Measurements from ENCODE around the gene CRYAA.
"Not testable (repeated sequence)": the region's sequence is repeated elsewhere in the genome, so short reads cannot be mapped to it uniquely, and the experiment has no call there.

GRCh38 chr21:43172812-43173211 lies 4.0 kb downstream of the CRYAA start:
- TF ChIP-seq, protein P1, sequence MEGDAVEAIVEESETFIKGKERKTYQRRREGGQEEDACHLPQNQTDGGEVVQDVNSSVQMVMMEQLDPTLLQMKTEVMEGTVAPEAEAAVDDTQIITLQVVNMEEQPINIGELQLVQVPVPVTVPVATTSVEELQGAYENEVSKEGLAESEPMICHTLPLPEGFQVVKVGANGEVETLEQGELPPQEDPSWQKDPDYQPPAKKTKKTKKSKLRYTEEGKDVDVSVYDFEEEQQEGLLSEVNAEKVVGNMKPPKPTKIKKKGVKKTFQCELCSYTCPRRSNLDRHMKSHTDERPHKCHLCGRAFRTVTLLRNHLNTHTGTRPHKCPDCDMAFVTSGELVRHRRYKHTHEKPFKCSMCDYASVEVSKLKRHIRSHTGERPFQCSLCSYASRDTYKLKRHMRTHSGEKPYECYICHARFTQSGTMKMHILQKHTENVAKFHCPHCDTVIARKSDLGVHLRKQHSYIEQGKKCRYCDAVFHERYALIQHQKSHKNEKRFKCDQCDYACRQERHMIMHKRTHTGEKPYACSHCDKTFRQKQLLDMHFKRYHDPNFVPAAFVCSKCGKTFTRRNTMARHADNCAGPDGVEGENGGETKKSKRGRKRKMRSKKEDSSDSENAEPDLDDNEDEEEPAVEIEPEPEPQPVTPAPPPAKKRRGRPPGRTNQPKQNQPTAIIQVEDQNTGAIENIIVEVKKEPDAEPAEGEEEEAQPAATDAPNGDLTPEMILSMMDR (IDR thresholded peaks at IDR 0.05), result not testable (repeated sequence)
- TF ChIP-seq POLR2A (IDR thresholded peaks at IDR 0.05), result not testable (repeated sequence)
